Hematopoietic multipotent progenitor cell treated with erythropoietin and hydrocortisone succinate and interleukin-3 and kit ligand, for 17 days (in vitro differentiated cells): ENCODE data around the gene JARID2.

Source experiments
- DNase-seq: peaks from one replicate; pipeline ENCODE4 v3.0.0-alpha.2; 2015; ENCODE audit warnings: low spot score

JARID2 gene

GRCh38 chr6:15375638-15376290, 129.9 kb downstream of the JARID2 start:
- DNase-seq: no peak

DNA sequence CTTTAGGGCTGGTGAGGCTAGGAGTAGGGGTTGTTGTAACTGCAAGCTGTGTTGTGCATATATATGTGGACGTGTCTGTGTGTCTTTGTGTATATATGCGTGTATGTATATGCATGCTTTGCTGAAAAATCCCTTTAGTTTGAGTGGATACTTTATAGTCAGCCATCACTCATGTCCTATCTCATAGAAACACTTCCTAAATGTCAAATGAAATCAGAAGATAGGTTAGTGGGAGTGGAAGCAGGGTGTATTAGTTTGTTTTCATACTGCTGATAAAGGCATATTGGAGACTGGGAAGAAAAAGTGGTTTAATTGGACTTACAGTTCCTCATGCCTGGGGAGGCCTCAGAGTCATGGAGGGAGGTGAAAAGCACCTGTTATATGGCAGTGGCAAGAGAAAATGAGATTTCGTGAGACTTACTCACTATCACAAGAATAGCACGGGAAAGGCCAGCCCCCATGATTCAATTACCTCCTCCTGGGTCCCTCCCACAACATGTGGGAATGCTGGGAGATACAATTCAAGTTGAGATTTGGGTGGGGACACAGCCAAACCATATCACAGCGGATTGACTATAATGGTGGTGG, 131.1 kb downstream of the JARID2 start:
- no peak for DNase-seq

GRCh38 chr6:15378272-15378671, 132.4 kb downstream of the JARID2 start:
- DNase-seq: no peak

DNA sequence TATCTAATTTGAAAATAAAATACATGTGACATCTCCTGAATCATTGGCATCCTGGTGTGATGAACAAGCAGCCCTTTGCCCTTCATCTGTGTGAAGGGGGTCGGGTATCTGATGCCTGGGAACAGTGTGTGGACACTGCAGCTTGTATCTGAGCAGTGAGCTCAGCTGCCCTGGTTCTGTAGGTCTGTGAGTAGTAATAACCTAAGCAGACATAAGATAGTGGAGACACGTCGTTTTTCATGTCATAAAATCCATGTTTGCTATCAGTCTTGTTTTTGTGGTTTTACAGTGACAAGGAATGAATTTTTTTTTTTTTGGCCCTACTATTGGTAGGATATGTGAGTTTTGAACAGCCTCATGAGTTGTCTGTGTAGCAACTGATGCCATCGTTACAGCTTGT, 133.0 kb downstream of the JARID2 start:
- no peak for DNase-seq

GRCh38 chr6:15380351-15380750, 134.5 kb downstream of the JARID2 start:
- DNase-seq: no peak

GRCh38 chr6:15382089-15382488, 136.2 kb downstream of the JARID2 start:
- DNase-seq: no peak

DNA sequence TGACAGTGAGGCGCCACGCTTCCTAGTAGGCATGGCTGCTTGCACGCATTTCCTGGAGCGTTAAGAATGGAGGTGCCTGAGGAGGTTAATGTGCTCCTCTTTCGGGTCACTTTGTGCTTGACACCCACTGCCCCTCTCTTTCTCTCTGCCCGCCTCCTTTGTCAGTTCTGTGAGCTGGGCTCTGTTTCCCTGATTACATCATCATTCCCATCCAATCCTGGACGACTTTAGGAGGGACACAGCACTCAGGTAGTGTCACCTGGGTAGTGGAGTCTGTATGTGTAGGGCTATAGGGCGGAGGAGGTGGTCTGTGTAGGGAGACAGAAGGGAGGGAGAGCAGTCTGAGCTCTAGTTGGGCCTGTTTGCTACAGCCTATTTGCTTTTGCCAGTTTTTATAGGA, 136.8 kb downstream of the JARID2 start:
- no peak for DNase-seq

DNA sequence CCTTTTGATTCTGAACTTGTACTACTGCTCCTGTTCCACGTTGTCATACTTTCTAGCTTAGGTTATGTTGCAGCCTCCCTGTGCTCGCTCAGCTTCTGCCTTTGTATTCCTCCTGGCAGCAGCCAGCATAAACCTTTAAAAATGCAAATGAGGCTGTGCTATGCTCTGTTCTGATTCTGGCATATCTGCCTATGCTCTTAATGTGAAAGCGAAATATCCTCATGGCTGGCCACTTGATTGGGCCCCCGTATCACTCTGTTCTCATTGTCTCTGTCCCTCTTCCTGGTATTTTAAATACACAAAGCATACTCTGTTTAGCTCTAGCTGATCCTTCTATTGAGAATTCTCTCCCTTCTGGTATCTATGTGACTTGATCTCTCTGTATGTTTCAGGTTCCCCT, 139.0 kb downstream of the JARID2 start:
- no peak for DNase-seq

GRCh38 chr6:15385521-15385920, 139.7 kb downstream of the JARID2 start:
- DNase-seq: no peak

- DNase-seq: no peak
Observed at GRCh38 chr6:15386110-15386755, 140.4 kb downstream of the JARID2 start.

DNA sequence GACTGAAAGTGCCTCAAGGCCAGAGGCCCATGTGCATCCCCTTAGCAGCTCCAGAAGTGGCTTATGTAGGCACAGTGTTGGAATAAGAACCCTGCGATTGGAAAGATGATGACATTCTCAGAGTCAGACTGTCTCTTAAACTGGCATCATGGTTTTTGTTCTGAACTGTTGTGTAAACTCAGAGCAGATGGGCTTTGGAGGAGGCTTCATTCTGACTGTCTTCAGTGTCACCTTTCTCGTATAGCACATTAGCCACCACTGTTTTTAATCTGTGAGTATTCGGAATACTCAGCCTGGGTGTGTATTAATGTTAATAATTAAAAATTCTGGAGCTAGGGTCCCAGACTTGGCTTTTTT, 140.9 kb downstream of the JARID2 start:
- DNase-seq: no peak

GRCh38 chr6:15387118-15387517, 141.2 kb downstream of the JARID2 start:
- DNase-seq: no peak

GRCh38 chr6:15389084-15389764, 143.4 kb downstream of the JARID2 start:
- DNase-seq: no peak

DNA sequence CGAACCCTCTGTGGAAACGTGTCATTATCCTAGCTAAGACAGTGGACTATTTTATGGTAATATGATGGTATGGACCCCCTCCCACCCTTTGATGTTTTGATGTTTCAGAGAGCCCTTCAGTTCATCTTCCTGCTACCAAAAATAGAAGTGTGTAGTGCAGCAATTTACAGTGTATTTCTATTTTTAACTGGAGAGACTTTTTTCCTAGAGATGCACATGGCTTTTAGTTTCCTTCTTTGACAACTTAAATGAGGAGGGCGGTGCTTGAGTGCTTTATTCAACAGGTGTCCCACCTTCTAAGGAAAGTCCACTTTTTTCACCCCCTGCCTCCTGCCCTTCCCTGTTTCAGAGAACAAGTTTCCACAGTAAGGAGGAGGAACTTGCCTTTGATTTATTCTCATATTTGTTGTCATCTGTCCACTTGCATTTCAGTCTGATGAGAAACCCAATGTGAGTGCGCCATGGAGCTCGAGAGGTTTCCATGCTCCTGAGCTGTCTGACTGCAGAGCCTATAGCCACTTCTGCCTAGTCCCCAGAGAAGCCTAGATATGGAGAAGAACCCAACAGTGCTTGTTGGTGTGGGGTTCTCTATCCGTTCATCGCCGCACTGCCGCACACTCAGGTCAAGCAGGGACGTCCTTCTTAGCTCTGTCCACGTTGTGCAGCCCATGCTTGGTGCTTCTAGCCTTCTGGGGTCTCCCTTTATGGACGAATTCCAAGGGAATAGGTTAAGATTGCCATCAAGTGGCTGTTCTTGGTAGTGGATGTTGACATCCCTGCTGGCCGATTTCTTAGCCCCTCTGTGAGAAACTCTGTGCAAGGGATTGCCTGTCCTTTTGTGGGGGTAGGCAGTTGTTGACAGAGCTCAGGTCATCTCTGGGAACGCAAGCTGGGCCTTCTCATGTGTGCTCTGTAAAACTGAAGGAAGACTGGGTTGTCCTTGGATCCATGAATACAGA, 144.2 kb downstream of the JARID2 start:
- DNase-seq: peak; percentile 53

GRCh38 chr6:15391500-15391899, 145.6 kb downstream of the JARID2 start:
- no peak for DNase-seq

GRCh38 chr6:15392182-15392581, 146.3 kb downstream of the JARID2 start:
- DNase-seq: no peak

DNA sequence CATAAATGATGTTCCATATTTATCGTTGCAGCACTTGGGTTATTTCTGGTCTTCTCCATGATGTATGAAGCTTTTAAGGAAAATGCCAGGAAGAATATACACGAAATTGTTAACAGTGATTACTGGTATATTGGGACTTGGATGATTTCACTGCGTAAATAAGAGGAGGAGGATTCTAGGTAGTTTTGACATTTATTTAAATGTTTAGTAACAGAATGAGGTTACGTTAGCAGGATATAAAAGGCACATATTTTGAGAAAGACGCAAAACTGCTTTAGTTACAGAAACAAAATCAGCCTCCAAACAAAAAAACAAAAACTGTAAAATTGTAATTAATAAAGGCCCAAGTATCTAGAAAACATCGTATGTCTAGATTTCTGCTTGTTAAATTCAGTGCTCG, 147.7 kb downstream of the JARID2 start:
- no peak for DNase-seq

GRCh38 chr6:15395087-15395486, 149.2 kb downstream of the JARID2 start:
- DNase-seq: no peak

DNA sequence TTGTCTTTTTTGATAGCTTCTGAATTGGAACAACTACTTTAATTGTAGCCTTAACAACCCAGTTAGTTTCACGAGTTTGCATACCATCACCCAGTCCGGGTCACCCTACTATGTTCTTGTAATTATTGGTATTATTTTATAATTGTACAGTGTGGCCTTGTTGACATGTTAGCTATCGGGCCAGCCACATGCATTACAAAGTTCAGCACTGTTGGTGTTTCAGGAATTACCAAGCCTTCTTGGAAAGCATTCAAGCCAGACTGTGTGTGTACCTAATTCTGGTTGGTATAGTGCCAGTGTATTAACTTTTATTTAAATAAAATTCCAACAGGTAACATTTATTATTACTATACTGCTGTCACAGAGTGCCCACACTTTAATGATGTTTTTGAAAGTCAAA, 150.9 kb downstream of the JARID2 start:
- DNase-seq: no peak

- no peak for DNase-seq
Observed at GRCh38 chr6:15398633-15399275, 152.9 kb downstream of the JARID2 start.

GRCh38 chr6:15399641-15400470, 154.0 kb downstream of the JARID2 start:
- DNase-seq: no peak
